NCI-H226 (cell line): ENCODE data around the gene SH2D4B.

Source experiments
- DNase-seq: peaks from one replicate; pipeline ENCODE4 v3.0.0-alpha.2; 2015

Gene SH2D4B

GRCh38 chr10:80648106-80648505 is 110.4 kb downstream of the SH2D4B start:
- no peak for DNase-seq

GRCh38 chr10:80649183-80649582 is 111.5 kb downstream of the SH2D4B start:
- DNase-seq: peak; percentile 1

GRCh38 chr10:80655898-80656297 is 118.2 kb downstream of the SH2D4B start:
- no peak for DNase-seq

GRCh38 chr10:80658068-80658467 is 120.4 kb downstream of the SH2D4B start:
- DNase-seq: no peak

GRCh38 chr10:80659289-80659688 is 121.6 kb downstream of the SH2D4B start:
- no peak for DNase-seq

- DNase-seq: no peak
Observed at GRCh38 chr10:80660266-80660665, 122.6 kb downstream of the SH2D4B start.

GRCh38 chr10:80660736-80661135 is 123.0 kb downstream of the SH2D4B start:
- DNase-seq: no peak

- DNase-seq: no peak
Observed at GRCh38 chr10:80661526-80661925, 123.8 kb downstream of the SH2D4B start.

- peak; percentile 66 for DNase-seq
Observed at GRCh38 chr10:80662429-80663261, 124.9 kb downstream of the SH2D4B start.

- peak; percentile 56 for DNase-seq
Observed at GRCh38 chr10:80664071-80664680, 126.5 kb downstream of the SH2D4B start.

- no peak for DNase-seq
Observed at GRCh38 chr10:80669485-80669884, 131.8 kb downstream of the SH2D4B start.

GRCh38 chr10:80670774-80671173 is 133.1 kb downstream of the SH2D4B start:
- DNase-seq: no peak

GRCh38 chr10:80671847-80672246 is 134.1 kb downstream of the SH2D4B start:
- no peak for DNase-seq

GRCh38 chr10:80672613-80673012 is 134.9 kb downstream of the SH2D4B start:
- no peak for DNase-seq

- DNase-seq: no peak
Observed at GRCh38 chr10:80674809-80675208, 137.1 kb downstream of the SH2D4B start.

- DNase-seq: no peak
Observed at GRCh38 chr10:80681142-80681541, 143.4 kb downstream of the SH2D4B start.

GRCh38 chr10:80684259-80684658 is 146.6 kb downstream of the SH2D4B start:
- peak; percentile 28 for DNase-seq

- no peak for DNase-seq
Observed at GRCh38 chr10:80685355-80685754, 147.7 kb downstream of the SH2D4B start.

GRCh38 chr10:80686734-80687475 is 149.2 kb downstream of the SH2D4B start:
- no peak for DNase-seq

- no peak for DNase-seq
Observed at GRCh38 chr10:80687476-80687789, 149.7 kb downstream of the SH2D4B start.

- no peak for DNase-seq
Observed at GRCh38 chr10:80690434-80690833, 152.7 kb downstream of the SH2D4B start.

GRCh38 chr10:80691441-80691840 is 153.7 kb downstream of the SH2D4B start:
- no peak for DNase-seq

GRCh38 chr10:80693565-80693964 is 155.9 kb downstream of the SH2D4B start:
- DNase-seq: no peak

- no peak for DNase-seq
Observed at GRCh38 chr10:80694930-80695329, 157.2 kb downstream of the SH2D4B start.
